GM21447 (cell line): ENCODE measurements around the gene ARG2.
"Not testable (repeated sequence)": the region's sequence is repeated elsewhere in the genome, so short reads cannot be mapped to it uniquely, and the experiment has no call there.

Experiments
- ATAC-seq: cut with Tn5 transposase; IDR thresholded peaks from one replicate; pipeline ENCODE4 v1.9.1; 2021; ENCODE audit not compliant: unreplicated experiment

Gene ARG2

DNA sequence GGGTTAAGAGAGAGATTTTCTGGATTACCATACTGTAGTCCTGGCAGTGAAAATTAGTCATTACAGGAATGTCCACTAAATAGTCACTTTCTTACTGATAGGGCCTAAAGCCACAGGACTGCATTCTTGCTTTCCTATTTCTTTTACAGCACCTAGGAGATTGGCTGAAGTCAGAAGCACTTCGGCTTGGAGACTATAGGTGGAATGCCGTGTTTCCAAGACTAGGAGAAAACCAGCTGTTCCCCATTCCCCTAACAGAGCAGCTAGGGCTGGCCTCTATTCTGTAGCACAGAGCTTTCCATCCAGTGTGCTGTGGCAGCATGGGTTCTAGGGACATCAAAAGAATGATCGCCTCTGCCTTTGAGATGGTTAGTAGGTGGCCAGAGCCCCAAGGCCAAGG, 34.7 kb upstream of the ARG2 start:
- ATAC-seq: no peak

DNA sequence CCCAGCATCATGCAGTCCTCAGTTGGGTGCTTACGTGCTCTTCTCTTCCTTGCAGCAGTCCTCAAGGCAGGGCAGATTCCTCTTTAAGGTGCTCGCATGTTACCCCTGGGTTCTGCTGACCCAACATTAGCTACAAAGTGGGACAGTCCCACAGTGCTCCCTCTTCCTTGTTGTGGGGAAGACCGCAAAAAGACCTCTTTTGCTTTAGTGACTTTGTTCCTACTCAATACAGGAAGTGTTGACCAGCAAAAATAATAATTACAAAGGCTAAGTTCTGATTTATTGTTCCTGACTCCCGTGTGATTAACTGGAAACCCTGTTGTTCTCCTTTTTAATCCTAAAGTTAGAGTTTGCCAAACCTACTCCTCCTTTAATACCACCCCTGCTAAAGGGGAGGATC, 33.4 kb upstream of the ARG2 start:
- ATAC-seq: no peak

DNA sequence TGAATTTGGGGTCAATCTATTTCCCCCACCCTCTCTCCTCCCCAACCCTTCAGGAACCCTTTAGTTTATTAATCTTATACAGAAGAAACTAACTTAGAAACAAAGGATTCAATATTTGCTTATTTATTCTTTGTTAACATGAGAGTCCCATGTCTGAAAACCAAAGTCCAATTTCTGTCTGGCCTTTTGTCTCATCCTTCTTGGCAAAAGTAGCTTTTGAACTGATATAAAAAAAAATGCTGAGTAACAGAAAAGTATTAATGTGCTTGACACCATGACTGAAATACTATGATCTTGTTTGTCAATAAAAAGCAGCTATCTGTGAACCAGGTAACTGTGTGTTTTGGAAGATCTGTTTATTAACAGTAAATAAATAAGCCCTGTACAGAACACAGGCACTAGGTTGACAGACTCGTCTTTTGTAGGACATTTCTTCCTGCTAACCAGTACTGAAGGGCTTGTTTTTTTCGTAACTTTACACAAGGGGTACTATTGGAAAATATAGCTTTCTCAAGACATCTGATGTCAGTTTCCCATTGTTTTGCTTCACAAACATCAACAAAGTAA, 30.4 kb upstream of the ARG2 start:
- no peak for ATAC-seq

DNA sequence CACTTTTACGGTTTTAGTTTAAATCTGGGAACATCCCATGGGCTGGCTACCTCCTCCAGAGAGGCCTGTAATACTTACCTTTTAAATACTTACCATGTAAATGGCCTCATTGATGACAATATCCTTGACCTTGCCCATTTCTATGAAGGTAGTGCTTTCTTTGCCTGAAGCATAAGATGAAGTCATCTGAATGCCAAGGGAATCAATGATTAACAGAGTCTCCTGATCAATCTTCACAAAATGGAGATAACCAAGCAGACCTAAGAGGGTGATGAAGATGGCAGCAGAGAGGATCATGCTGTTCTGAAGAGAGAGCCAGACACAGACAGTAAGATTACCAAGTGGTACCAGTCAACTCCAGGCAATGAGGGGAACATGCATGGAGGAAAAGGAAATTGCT, 26.1 kb upstream of the ARG2 start:
- not testable (repeated sequence) for ATAC-seq

DNA sequence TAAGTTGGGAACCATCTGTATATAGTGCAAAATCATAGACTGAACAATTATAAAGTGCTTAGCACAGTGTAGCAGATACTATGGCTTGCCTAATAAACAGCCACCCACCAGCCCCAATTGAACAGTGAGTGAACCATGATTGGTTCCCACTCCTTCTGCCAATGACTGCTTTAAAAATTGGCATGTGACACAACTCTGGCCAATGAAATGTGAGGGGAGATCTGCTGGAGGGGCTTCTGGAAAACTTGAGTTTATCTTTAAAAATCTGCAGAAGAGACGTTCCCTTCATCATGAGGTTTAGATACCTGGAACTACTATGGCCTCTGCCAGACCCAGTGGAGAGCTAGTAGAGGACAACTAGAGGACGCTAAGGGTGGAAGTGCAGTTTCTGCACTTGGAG, 24.3 kb upstream of the ARG2 start:
- ATAC-seq: no peak

- ATAC-seq: peak; percentile 86
These were observed 19.8 kb upstream of the ARG2 start, which contains the start of gene PIGH for GRCh38 chr14:67599698-67600561. TSS of gene PIGH (minus strand) at chr14:67600268. CDS start at chr14:67600203, 65 bp downstream.

DNA sequence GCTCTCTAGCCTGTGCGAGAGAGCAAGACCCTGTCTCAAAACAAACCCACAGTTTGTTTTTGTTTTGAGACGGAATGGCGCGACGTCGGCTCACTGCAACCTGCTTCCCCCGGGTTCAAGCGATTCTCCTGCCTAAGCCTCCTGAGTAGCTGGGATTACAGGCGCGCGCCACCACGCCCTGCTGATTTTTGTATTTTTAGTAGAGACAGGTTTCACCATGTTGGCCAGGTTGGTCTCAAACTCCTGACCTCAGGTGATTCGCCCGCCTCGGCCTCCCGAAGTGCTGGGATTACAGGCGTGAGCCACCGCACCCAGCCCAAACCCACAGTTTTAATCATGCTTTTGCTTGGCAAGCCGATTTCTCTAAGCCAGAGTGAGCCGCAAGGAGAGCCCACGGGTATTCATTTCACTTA, 19.2 kb upstream of the ARG2 start:
- not testable (repeated sequence) for ATAC-seq

DNA sequence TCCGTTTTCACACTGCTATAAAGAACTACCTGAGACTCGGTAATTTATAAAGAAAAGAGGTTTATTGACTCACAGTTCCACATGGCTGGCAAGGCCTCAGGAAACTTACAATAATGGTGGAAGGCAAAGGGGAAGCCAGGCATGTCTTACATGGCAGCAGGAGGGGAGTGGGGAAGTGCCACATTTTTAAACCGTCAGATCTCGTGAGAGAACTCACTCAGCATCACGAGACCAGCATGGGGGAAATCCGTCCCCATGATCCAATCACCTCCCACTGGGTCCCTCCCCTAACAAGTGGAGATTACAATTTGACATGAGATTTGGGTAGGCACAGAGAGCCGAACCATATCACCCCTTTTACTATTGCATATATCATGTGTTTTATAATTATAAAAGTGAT, 17.6 kb upstream of the ARG2 start:
- no peak for ATAC-seq

- ATAC-seq: peak; percentile 71
These were observed 16.6 kb upstream of the ARG2 start for GRCh38 chr14:67602995-67603545.

- ATAC-seq: no peak
These were observed 12.1 kb upstream of the ARG2 start for GRCh38 chr14:67607646-67608045.

- ATAC-seq: no peak
These were observed 9.9 kb upstream of the ARG2 start for GRCh38 chr14:67609642-67610310.

DNA sequence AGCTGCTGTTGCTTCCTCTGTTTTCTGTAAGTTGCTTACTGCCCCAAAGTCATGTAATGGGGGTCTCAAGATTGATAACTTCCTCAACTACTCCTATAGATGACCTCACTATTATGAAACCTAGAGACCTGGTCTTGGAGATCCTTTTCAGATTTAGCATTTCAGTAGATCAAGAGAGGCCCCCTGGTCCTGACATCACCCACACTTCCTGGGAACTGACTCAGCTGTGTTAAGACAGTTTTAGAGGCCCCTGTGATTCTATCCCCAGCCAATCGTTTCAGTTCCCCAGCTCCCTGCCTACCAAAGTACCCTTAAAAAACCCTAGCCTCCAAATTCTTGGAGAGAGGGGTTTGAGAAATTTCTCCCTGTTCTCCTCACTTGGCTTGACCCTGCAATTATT, 9.2 kb upstream of the ARG2 start:
- no peak for ATAC-seq

GRCh38 chr14:67618617-67619063, 1.1 kb upstream of the ARG2 start:
- no peak for ATAC-seq

- no peak for ATAC-seq
These were observed 581 bp downstream of the ARG2 start for GRCh38 chr14:67620217-67620785.

- ATAC-seq: no peak
These were observed 3.0 kb downstream of the ARG2 start for GRCh38 chr14:67622675-67623074.

- no peak for ATAC-seq
These were observed 3.4 kb downstream of the ARG2 start for GRCh38 chr14:67623114-67623513.

DNA sequence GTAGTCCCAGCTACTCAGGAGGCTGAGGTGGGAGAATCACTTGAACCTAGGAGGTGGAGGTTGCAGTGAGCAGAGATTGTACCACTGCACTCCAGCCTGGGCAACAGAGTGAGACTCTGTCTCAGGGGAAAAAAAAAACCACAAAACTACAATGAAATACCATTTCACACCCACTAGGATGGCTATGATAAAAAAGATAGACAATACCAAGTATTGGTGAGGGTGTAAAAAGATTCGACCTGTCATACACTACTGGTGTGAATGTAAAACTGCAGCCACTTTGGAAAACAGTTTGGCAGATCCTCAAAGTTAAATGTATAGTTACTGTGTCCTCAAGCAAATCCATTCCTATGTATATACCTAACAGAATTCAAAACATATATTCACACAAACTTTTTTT, 6.4 kb downstream of the ARG2 start:
- not testable (repeated sequence) for ATAC-seq

DNA sequence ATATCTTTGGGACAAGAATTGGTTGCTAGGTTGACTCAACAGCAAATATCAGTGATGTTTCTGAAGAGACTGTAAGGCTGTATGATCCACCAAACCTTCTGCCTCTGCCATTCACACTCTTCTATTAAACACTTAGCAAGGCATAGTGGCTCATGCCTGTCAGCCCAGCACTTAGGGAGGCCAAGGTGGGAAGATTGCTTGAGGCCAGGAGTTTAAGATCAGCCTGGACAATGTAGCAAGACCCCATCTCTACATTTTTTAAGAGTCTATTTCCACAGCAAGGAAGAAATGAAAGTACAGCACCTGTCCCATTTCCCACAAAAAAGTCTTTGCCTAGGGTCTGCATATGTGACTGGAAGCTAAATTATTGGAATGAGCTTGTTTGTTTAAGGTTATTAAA, 7.8 kb downstream of the ARG2 start:
- no peak for ATAC-seq

DNA sequence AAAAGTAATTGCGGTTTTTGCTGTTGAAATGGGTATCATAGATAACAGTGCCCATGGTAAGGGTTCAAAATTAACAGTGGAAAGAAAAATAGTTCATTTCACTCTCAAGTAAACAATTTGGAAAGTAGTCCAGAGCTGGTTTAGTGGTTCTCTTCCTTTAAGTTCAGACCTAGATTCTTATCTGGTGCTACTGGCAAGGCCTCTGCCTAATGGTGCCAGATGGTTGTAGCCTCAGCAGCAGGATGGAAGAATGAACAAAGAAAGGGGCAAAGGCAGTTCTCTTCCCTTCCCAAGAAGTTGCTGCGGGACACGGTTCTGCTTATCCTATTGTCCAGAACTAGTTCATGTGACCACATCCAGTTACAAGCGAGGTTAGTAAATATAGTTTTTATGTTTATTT, 10.5 kb downstream of the ARG2 start:
- no peak for ATAC-seq

DNA sequence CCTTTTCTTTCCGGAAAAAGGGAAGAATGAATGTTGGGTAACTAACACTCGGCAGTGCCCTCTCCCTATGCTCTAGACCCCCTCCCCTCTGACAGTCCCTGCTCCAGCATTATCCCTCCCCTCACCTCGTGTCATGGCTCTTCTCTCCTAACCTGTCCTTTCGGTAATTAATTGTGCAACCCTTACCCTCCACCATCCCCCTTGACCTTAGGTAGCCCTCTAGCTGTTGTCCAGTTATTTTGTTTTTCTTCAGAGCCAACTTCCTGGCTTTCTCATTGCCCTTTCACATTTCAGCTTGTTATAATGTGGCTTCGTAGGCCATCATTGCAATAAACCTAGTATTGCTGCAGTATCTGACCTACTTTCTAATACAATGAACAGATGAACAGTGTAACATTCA, 11.2 kb downstream of the ARG2 start:
- ATAC-seq: no peak

- ATAC-seq: no peak
These were observed 13.9 kb downstream of the ARG2 start for GRCh38 chr14:67633451-67634147.
